CD4-positive, alpha-beta memory T cell (primary cell): ENCODE measurements around the gene NNT. TPM values are rescaled to one million over a fixed set of nuclear protein-coding genes. Genes with fewer than 3 reads are reported as not detected.
"Not testable (repeated sequence)": the region's sequence is repeated elsewhere in the genome, so short reads cannot be mapped to it uniquely, and the experiment has no call there.

Source experiments
- CTCF ChIA-PET: fragments of 350-600 bp; sonication (Branson Sonifier 250); formaldehyde crosslinking; loops from one replicate; lab custom pipeline; 2021; ENCODE audit warnings: inconsistent platforms; ENCODE audit not compliant: partially characterized antibody; lab: Charles Lee
- POLR2A ChIA-PET: fragments of 350-600 bp; sonication (Branson Sonifier 250); formaldehyde crosslinking; loops from one replicate; lab custom pipeline; 2021; ENCODE audit not compliant: partially characterized antibody; lab: Charles Lee
- DNase-seq, 5 donors: peaks; one replicate each; pipeline versions ENCODE4 v3.0.0 to v3.0.0-alpha.2; 2020 to 2022; ENCODE audit warnings: mixed read lengths in 1 of 5
- H3K27ac ChIP-seq: one replicate; pipeline ENCODE4 v1.7.0; 2013; ENCODE audit warnings: low read depth, low read length
- H3K27me3 ChIP-seq: 2 replicates; pipeline ENCODE4 v1.7.0; 2013; ENCODE audit warnings: mild to moderate bottlenecking, low read length, moderate library complexity; ENCODE audit not compliant: insufficient read depth
- H3K36me3 ChIP-seq: 2 replicates; pipeline ENCODE4 v1.7.0; 2013; ENCODE audit warnings: mild to moderate bottlenecking, low read length, moderate library complexity; ENCODE audit not compliant: insufficient read depth
- H3K4me1 ChIP-seq: 2 replicates; pipeline ENCODE4 v1.7.0; 2013; ENCODE audit warnings: mild to moderate bottlenecking, low read length, moderate library complexity; ENCODE audit not compliant: insufficient read depth
- H3K4me3 ChIP-seq, 2 donors: one replicate each; pipeline ENCODE4 v1.7.0; 2013; ENCODE audit warnings: low read length in 2 of 2, mild to moderate bottlenecking in 1 of 2
- H3K9me3 ChIP-seq, 2 donors: one replicate each; pipeline ENCODE4 v1.7.0; 2013; ENCODE audit warnings: low read length in 2 of 2, control low read depth in 1 of 2; ENCODE audit not compliant: control insufficient read depth in 1 of 2
- H3K27ac Mint-ChIP-seq, 7 donors: one replicate each; pipeline ENCODE4 v1.8.0; 2020 to 2021; ENCODE audit warnings: mixed read lengths in 7 of 7, mild to moderate bottlenecking in 6 of 7, inconsistent platforms in 3 of 7, moderate library complexity in 3 of 7
- H3K27me3 Mint-ChIP-seq, 2 donors: one replicate each; pipeline ENCODE4 v1.8.0; 2020 to 2021; ENCODE audit warnings: mixed read lengths in 2 of 2
- H3K36me3 Mint-ChIP-seq, 2 donors: one replicate each; pipeline ENCODE4 v1.8.0; 2020 to 2021; ENCODE audit warnings: mixed read lengths in 2 of 2, inconsistent platforms in 1 of 2, mild to moderate bottlenecking in 1 of 2
- H3K4me1 Mint-ChIP-seq, 4 donors: one replicate each; pipeline ENCODE4 v1.8.0; 2020 to 2021; ENCODE audit warnings: mixed read lengths in 4 of 4, mild to moderate bottlenecking in 1 of 4
- H3K4me3 Mint-ChIP-seq, 8 donors: one replicate each; pipeline ENCODE4 v1.8.0; 2020 to 2021; ENCODE audit warnings: mixed read lengths in 8 of 8, mild to moderate bottlenecking in 7 of 8, moderate library complexity in 6 of 8, inconsistent platforms in 3 of 8
- H3K9me3 Mint-ChIP-seq, 8 donors: one replicate each; pipeline ENCODE4 v1.8.0; 2020 to 2021; ENCODE audit warnings: mixed read lengths in 8 of 8, mild to moderate bottlenecking in 5 of 8, inconsistent platforms in 3 of 8, moderate library complexity in 1 of 8
- intact Hi-C: fragments of 100-400 bp; cut with micrococcal nuclease; formaldehyde crosslinking; loops from one replicate; pipeline ENCODE4 v1.15.1; 2023
- polyA plus RNA-seq, 2 donors: library from polyadenylated mRNA; unstranded; fragments of 300-500 nt; fragmentation: Illumina TruSeq; gene quantifications; one replicate each; pipeline ENCODE4 v1.2.3, GENCODE V29; 2021
- total RNA-seq, 2 experiments: library from RNA; stranded (reverse); gene quantifications; one replicate each; pipeline ENCODE4 v1.2.3, GENCODE V29; 2021

Gene NNT
- total RNA-seq, result 10 to 100 TPM; 56.1 to 57.6 TPM
- polyA plus RNA-seq, result 10 to 100 TPM; 47.0 to 74.7 TPM

GRCh38 chr5:43602461-43603343 lies at the start of gene NNT:
Gene NNT, plus strand, starts transcription at chr5:43603180. Its CDS starts 6,016 bp downstream, at chr5:43609196.
- Histone ChIP-seq H3K27me3 (no peaks in the 10 kb centered on the region), H3K9me3 (no peaks in the 10 kb centered on the region), H3K27ac (peak within 1 kb of the TSS; percentile 88), H3K4me1 (peaks cover 38% of the 10 kb centered on the region), H3K36me3 (no peaks in the 10 kb centered on the region), H3K4me3 (peak within 1 kb of the TSS; percentile 91 to 99)
- intact Hi-C loops, result loop anchor here (1.0 to 5.0 kb wide), 5 partner anchors 45 to 480 kb away; partner anchors contain the start of genes C5orf34, HMGCS1, PAIP1 and TMEM267
- Mint-ChIP-seq H3K4me1 (peaks cover 18 to 63% (median 49%) of the 10 kb centered on the region in 4 donors), H3K9me3 (no peaks in the 10 kb centered on the region), H3K27me3 (no peaks in the 10 kb centered on the region), H3K27ac (peak within 1 kb of the TSS; percentile 91 to 98 (median 94)), H3K4me3 (peak within 1 kb of the TSS; percentile 90 to 98 (median 96)), H3K36me3 (peaks cover 19 to 20% of the 10 kb centered on the region in 2 donors)
- peak; percentile 75 to 84 (median 80) for DNase-seq
- ChIA-PET POLR2A (interaction anchor here (0.7 to 3.6 kb wide), 24 partner anchors 9 to 1742 kb away, joined by 3 to 99 read pairs (median 6); partner anchors contain the start of genes C5orf34, HMGCS1, MRPS30 and PAIP1), CTCF (interaction anchor here (0.9 to 2.8 kb wide), 7 partner anchors 28 to 118 kb away, joined by 3 to 30 read pairs (median 8); partner anchors contain the start of gene TMEM267)

GRCh38 chr5:43553381-43553780 lies 49.6 kb upstream of the NNT start:
- Histone ChIP-seq H3K36me3 (peaks cover 3% of the 10 kb centered on the region), H3K9me3 (no peaks in the 10 kb centered on the region), H3K4me3 (no peak overlapping the region), H3K4me1 (peaks cover 53% of the 10 kb centered on the region), H3K27ac (no peak overlapping the region), H3K27me3 (no peaks in the 10 kb centered on the region)
- Mint-ChIP-seq H3K4me1 (peaks cover 14 to 22% (median 18%) of the 10 kb centered on the region in 4 donors), H3K4me3 (no peak overlapping the region), H3K27ac (no peak overlapping the region), H3K36me3 (peaks cover 10 to 31% of the 10 kb centered on the region in 2 donors), H3K9me3 (no peaks in the 10 kb centered on the region), H3K27me3 (no peaks in the 10 kb centered on the region)
- ChIA-PET POLR2A (interaction anchor here (2.0 to 9.5 kb wide), 2 partner anchors 38 to 68 kb away, joined by 4 to 124 read pairs; partner anchors contain the start of genes C5orf34 and TMEM267), CTCF (interaction anchor here (0.6 to 5.8 kb wide), 2 partner anchors 26 to 69 kb away, joined by 3 to 36 read pairs; partner anchors contain the start of gene TMEM267)
- intact Hi-C loops, result no loop called here
- no peak for DNase-seq

GRCh38 chr5:43554497-43554896 lies 48.5 kb upstream of the NNT start:
- Histone ChIP-seq H3K36me3 (peaks cover 3% of the 10 kb centered on the region), H3K4me3 (no peak overlapping the region), H3K27ac (no peak overlapping the region), H3K9me3 (no peaks in the 10 kb centered on the region), H3K4me1 (peaks cover 53% of the 10 kb centered on the region), H3K27me3 (no peaks in the 10 kb centered on the region)
- H3K4me3 Mint-ChIP-seq, result peak overlapping the region in 1 of 8 donors; percentile 94
- ChIA-PET POLR2A (interaction anchor here (0.9 to 9.5 kb wide), 6 partner anchors 30 to 562 kb away, joined by 3 to 124 read pairs (median 6); partner anchors contain the start of genes C5orf34, NNT and TMEM267), CTCF (interaction anchor here (0.8 to 5.8 kb wide), 6 partner anchors 12 to 642 kb away, joined by 3 to 36 read pairs (median 6); partner anchors contain the start of genes NNT and TMEM267)
- H3K4me1 Mint-ChIP-seq, result peaks cover 9 to 19% (median 14%) of the 10 kb centered on the region in 4 donors
- H3K9me3 Mint-ChIP-seq, result no peaks in the 10 kb centered on the region
- no peak for DNase-seq
- no peaks in the 10 kb centered on the region for H3K27me3 Mint-ChIP-seq
- H3K27ac Mint-ChIP-seq, result peak overlapping the region in 1 of 7 donors; percentile 33
- intact Hi-C loops, result no loop called here
- H3K36me3 Mint-ChIP-seq, result peaks cover 6 to 25% of the 10 kb centered on the region in 2 donors

- DNase-seq, result peak in 1 of 5 donors; percentile 57
- H3K4me1 ChIP-seq, result peaks cover 50% of the 10 kb centered on the region
Observed at GRCh38 chr5:43555895-43556606, 46.9 kb upstream of the NNT start.

GRCh38 chr5:43556607-43556856 lies 46.4 kb upstream of the NNT start:
- POLR2A ChIA-PET, result interaction anchor here (0.6 to 9.5 kb wide), 6 partner anchors 32 to 75 kb away, joined by 3 to 124 read pairs (median 8); partner anchors contain the start of genes C5orf34, NNT and TMEM267
- not testable (repeated sequence) for DNase-seq, H3K9me3 Mint-ChIP-seq, H3K9me3 ChIP-seq, H3K36me3 ChIP-seq, H3K27me3 Mint-ChIP-seq, H3K27me3 ChIP-seq
- CTCF ChIA-PET, result interaction anchor here (2.1 to 5.8 kb wide), 3 partner anchors 44 to 72 kb away, joined by 7 to 36 read pairs (median 8); partner anchors contain the start of genes NNT and TMEM267
- H3K36me3 Mint-ChIP-seq, result peaks cover 0 to 14% of the 10 kb centered on the region in 2 donors
- H3K4me3 ChIP-seq, result peak overlapping the region in 1 of 2 donors; percentile 84
- H3K4me3 Mint-ChIP-seq, result peak overlapping the region in 6 of 8 donors; percentile 33 to 96 (median 90)
- H3K27ac Mint-ChIP-seq, result peak overlapping the region in 2 of 7 donors; percentile 15 to 98
- H3K4me1 Mint-ChIP-seq, result peaks cover 7 to 13% (median 10%) of the 10 kb centered on the region in 4 donors
- peak overlapping the region; percentile 84 for H3K27ac ChIP-seq
- peaks cover 45% of the 10 kb centered on the region for H3K4me1 ChIP-seq
- intact Hi-C loops, result loop anchor here (1.0 to 5.0 kb wide), 4 partner anchors 73 to 1251 kb away; partner anchors contain the start of genes MRPS30 and TMEM267

More at GRCh38 chr5:43555895-43556606, 46.9 kb upstream of the NNT start:
- ChIA-PET POLR2A (interaction anchor here (0.6 to 9.5 kb wide), 7 partner anchors 22 to 75 kb away, joined by 3 to 124 read pairs (median 7); partner anchors contain the start of genes C5orf34, NNT and TMEM267), CTCF (interaction anchor here (0.7 to 5.8 kb wide), 6 partner anchors 13 to 77 kb away, joined by 3 to 36 read pairs (median 7); partner anchors contain the start of genes NNT and TMEM267)
- H3K27ac Mint-ChIP-seq, result peak overlapping the region in 6 of 7 donors; percentile 91 to 97 (median 94)
- peaks cover under 1 to 16% of the 10 kb centered on the region in 2 donors for H3K36me3 Mint-ChIP-seq
- peaks cover 7 to 13% (median 12%) of the 10 kb centered on the region in 4 donors for H3K4me1 Mint-ChIP-seq
- H3K27me3 Mint-ChIP-seq, result no peaks in the 10 kb centered on the region
- Histone ChIP-seq H3K27ac (peak overlapping the region; percentile 84), H3K9me3 (no peaks in the 10 kb centered on the region), H3K27me3 (no peaks in the 10 kb centered on the region), H3K4me3 (peak overlapping the region; percentile 32 to 84), H3K36me3 (no peaks in the 10 kb centered on the region)
- intact Hi-C loops, result loop anchor here (1.0 to 5.0 kb wide), 4 partner anchors 73 to 1251 kb away; partner anchors contain the start of genes MRPS30 and TMEM267
- no peaks in the 10 kb centered on the region for H3K9me3 Mint-ChIP-seq
- H3K4me3 Mint-ChIP-seq, result peak overlapping the region; percentile 90 to 96 (median 94)
